NCI-H2196 (cell line): ENCODE results near the gene DNAJC11.

Experiments
- DNase-seq: peaks from one replicate; lab custom pipeline; 2025; ENCODE audit not compliant: unreplicated experiment; lab: John Stamatoyannopoulos, UW

The DNAJC11 gene

GRCh38 chr1:6627031-6627430 lies 74.6 kb downstream of the DNAJC11 start:
- DNase-seq = no peak

GRCh38 chr1:6625584-6626149 lies 75.9 kb downstream of the DNAJC11 start:
- DNase-seq = no peak

GRCh38 chr1:6624710-6625583 lies 76.7 kb downstream of the DNAJC11 start, which contains the start of gene THAP3:
Gene THAP3, plus strand, starts transcription at chr1:6624868. Its CDS starts 351 bp downstream, at chr1:6625219.
- peak; percentile 79 for DNase-seq

DNA sequence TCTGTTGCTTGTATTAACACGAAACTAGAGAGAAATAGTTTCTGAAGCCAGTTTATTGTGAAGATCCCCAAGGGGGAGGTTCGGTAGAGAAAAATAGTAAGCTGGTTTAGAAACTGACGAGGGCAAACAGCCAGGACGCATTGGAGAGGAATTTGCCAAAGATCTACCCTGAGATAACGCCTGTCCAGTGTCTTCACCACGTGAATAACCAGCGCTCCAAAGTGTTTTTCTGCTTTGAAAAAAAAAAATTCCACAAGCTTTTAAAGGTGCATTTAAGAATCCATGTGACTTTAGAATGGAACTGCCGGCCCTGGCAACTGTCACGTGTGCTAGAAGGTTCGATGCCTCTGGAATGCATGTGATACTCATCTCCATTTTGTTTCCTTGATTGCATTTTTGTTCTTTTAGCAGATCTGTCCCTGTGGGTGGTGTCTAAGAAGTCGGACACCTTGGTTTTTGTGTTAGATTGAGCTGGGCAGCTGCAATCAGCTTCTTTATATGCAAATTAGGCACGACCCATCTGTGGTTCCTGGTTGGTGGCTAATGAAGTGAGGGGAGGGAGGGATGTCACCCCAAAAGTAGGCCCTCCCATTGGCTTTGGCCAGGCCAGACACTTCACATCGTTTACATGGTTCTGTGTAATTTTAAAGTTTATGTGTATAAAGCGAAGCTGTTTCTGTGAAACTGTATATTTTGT lies 78.2 kb downstream of the DNAJC11 start:
- no peak for DNase-seq

- no peak for DNase-seq
Measured at GRCh38 chr1:6622396-6623152, 79.0 kb downstream of the DNAJC11 start.

GRCh38 chr1:6621429-6622391 lies 79.9 kb downstream of the DNAJC11 start:
- DNase-seq = no peak

GRCh38 chr1:6619045-6619444 lies 82.6 kb downstream of the DNAJC11 start:
- no peak for DNase-seq

DNA sequence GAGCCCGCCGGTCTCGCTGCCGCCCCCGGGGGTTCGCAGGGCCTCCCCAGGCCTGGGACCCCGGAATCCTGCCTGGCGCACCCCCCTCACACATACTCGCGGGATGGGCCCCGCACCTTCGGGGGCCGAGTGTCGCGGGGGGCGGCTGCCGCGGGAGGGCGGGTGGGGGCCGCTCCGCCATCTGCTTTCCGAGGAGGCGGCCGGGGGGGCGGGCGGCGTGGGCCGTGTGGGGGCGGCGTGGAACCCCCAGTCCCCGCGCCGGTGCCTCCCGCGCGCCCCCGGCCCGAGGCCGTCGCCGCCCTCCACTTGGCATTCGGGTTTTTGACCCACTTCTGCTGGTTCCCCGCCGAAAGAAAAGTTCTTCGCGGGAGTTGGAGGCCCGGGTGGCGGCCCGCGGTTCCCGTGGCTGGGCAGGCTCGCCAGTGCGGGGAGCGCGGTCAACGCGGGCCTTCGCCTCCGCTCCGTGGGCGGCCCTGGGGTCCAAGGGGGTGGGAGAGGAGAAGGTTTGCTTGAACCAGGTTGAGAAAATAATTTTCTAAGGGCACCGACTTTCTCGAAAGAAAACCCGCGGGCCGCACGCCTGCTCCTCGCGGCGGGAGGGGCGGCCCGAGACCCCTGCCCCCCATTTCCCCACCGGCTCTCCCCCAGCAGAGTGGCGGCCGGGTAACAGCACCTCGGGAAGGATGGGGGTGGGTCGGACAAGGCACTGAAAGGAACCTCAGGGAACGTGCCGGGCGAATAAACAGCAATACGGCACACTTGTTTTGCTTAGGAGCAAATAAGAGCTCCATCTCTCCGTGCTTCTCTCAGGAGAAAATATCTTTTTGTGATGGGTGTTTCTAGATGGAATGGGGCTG lies 86.5 kb downstream of the DNAJC11 start:
- DNase-seq = no peak

- peak; percentile 31 for DNase-seq
Measured at GRCh38 chr1:6614019-6614928, 87.3 kb downstream of the DNAJC11 start.

DNA sequence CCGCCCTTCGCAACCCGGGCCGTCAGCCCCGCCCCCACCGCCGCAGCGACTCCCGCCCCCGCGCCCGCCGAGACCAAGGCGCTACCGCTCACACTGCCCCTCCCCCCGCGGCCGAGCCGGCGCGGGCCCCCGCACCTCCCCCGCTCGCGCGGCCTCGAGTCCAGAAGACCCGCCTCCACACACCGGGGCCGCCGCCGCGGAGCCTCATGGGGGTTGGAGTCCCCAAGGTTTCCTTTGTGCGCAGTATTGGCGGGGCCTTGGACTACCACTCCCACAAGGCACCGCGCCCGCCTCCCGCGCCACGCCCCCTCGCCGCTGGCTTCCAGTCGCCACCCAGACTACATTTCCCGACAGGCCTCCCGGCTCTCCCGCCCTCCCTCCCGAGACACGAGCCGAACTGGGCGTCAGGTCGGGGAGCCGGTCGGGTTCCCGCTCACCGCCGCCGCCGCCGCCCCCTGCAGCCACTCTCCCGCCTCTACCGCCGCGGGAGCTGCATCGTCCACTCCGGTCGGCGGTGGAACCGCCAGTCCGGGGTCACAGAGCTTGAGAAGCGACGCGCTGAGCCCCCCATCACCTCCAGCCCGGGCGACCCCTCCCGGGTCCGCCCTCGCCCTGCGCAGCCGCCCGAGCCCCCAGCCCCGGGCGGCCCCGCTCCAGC lies 88.1 kb downstream of the DNAJC11 start, which contains the start of gene PHF13:
PHF13 (plus strand) TSS at position 371 of the 658 bp plus-strand sequence. CDS start 336 bp downstream, outside the sequence.
- DNase-seq = peak; percentile 99

DNA sequence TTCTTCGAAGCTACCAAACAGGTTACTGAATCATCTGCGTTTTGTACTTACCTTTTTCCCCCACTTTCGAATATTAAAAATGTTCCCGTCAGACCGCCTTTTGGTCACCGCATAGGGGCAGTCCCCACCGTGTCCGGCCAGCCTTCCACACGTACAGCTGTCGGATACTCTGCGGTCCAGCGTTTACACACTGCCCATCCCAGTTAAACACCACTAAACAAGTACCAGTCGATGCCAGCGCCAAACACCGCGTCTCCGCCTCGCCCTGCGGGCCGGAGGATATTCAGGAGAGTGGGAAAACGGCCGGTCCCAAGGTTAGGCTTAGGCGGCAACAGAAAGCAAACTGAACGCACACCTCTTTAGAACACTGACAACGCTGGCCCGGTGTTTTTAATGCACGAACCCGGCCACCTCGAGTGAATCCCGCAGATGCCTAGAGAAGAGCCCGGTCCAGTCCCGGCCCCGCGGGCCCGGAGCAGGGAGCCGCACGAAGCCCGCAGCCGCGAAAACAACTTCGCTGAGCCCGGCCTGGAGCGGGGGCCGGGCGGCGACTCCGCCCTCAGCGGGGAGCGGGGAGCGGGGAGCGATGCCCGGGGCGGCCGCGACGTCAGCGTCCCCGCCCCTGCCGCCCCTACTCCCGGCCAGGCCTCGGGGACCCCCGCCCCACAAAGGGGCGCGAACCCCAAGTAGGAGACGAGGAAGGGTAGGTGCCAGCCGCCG lies 88.8 kb downstream of the DNAJC11 start:
- peak; percentile 68 for DNase-seq

DNA sequence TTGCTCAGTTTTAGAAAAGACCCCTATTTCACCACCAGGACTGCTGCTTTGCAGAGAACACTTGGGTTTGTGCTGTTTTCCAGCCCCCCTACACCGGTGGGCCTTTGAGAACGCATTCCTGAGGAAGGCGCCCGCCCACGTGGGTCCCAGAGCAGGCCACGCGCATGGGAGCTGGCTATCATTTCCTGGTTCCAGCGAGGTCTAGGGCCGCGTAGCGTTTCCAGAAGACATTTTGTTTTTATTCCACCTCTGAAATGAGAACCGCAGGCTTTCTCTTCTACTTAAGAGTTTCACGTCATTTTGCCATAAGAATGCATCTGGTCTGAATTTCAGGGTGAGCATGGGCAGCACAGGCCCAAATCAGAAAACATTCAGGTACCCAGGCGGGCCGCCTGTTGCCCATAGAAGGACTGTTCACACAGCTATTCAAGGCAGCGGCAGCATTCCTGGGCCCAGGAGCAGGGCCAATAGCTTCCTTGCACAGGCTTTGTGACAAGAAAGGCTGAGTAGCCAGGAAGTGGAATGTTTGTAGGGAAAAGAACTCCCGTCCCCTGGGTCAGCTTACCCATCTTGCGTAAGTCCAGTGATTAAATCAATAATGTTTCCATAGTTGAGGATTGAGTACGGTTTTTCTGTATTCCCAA lies 97.6 kb downstream of the DNAJC11 start:
- no peak for DNase-seq

DNA sequence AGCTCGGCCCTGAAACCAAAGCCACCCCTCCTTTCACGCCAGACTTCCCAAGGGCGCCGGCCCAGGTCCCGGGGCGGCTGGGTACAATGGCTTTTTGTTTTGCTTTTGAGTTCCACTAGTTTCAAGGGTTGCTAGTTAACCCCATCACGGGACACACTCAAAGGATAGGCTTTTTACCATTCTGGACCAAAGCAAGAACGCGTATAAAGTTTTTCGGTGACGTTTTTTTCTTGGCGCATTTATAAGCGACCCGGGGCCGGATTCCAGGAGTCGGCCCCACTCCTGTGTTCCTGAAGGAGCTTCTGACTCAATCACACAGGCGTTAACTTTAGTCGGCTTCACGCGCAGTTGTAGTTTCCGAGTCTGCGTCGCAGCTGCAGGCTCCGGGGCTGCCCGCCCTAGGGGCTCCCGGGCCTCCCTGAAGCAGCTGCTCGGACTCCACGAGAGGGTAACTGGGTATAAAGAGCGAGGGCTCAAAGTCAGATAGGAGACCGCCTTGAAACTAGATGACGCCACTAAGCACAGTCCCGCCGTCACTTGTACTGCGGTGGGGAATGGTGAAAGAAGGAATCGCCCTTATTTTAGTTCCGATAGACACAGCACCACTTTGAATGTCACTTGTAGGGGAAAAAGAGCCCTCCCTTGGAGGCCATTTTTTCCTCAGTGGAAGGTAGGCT lies 98.2 kb downstream of the DNAJC11 start:
- DNase-seq = no peak

DNA sequence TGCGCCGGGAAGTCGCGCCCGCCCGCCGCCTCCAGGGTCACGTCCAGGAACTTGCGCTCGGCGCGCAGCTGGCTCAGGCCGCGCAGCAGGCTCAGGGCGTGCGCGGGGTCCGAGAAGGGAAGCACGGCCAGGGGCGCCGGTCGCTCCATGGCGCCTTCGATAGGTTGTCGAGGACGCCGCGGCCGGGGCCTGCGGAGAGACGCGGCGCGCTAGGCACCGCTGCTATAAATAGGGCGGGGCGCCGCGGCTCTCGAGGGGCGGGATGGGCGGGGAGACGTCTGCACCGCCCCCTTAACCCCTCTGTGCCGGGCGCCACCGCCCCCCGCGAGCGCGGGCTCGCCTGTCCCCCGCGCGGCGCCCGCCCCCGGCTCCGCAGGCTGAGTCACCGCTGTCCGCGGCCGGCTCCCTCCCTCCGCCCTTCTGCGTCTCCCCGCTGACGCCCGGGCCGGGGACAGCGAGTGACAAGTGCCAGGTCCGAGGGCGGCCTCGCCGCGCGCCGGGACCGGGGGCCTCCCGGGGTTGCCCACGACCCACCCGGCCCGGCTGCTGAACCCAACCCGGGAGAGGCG lies 98.9 kb downstream of the DNAJC11 start, which contains the start of gene KLHL21:
KLHL21 (minus strand) TSS at position 201 of the 569 bp plus-strand sequence; CDS start at position 149, 52 bp downstream.
- DNase-seq = peak; percentile 77
